Retinal pigment epithelial cell (primary cell): ENCODE results near the gene SBK3.

ENCODE experiments used
- DNase-seq: peaks from one replicate; pipeline ENCODE4 v3.0.0-alpha.2; 2010; ENCODE audit warnings: low read depth
- H3K4me3 ChIP-seq: 2 replicates; pipeline ENCODE4 v1.5.1; 2011; ENCODE audit warnings: mild to moderate bottlenecking, low read length, control low read depth, moderate library complexity
- CTCF ChIP-seq: conservative IDR thresholded peaks from 2 replicates; pipeline ENCODE4 v1.5.1; 2011; ENCODE audit warnings: low read depth, low read length, control low read depth, inconsistent platforms

Gene SBK3

GRCh38 chr19:55545443-55545842, at the start of gene SBK3:
SBK3 (minus strand) TSS chr19:55545543; CDS start chr19:55545543, 0 bp downstream.
- no peak for TF ChIP-seq CTCF

GRCh38 chr19:55593096-55593772, 47.9 kb upstream of the SBK3 start:
- TF ChIP-seq CTCF: no peak
- DNase-seq: no peak
- no peak overlapping the region for H3K4me3 ChIP-seq

More at GRCh38 chr19:55545443-55545842, at the start of gene SBK3:
- no peak for DNase-seq
- no peak within 1 kb of the TSS for H3K4me3 ChIP-seq

- TF ChIP-seq CTCF: no peak
- no peak for DNase-seq
- no peak overlapping the region for H3K4me3 ChIP-seq
These were observed 47.2 kb upstream of the SBK3 start for GRCh38 chr19:55592391-55593090.

- no peak for TF ChIP-seq CTCF
- DNase-seq: no peak
These were observed 46.2 kb upstream of the SBK3 start for GRCh38 chr19:55591555-55591954.

GRCh38 chr19:55590617-55591016, 45.3 kb upstream of the SBK3 start:
- DNase-seq: no peak
- no peak overlapping the region for H3K4me3 ChIP-seq
- no peak for TF ChIP-seq CTCF

More at GRCh38 chr19:55591555-55591954, 46.2 kb upstream of the SBK3 start:
- H3K4me3 ChIP-seq: no peak overlapping the region

GRCh38 chr19:55590109-55590508, 44.8 kb upstream of the SBK3 start:
- TF ChIP-seq CTCF: no peak
- no peak overlapping the region for H3K4me3 ChIP-seq
- no peak for DNase-seq

GRCh38 chr19:55588738-55589137, 43.4 kb upstream of the SBK3 start:
- DNase-seq: no peak
- no peak overlapping the region for H3K4me3 ChIP-seq
- TF ChIP-seq CTCF: no peak
